ENCODE results near the gene CLDN9.

Gene CLDN9

DNA sequence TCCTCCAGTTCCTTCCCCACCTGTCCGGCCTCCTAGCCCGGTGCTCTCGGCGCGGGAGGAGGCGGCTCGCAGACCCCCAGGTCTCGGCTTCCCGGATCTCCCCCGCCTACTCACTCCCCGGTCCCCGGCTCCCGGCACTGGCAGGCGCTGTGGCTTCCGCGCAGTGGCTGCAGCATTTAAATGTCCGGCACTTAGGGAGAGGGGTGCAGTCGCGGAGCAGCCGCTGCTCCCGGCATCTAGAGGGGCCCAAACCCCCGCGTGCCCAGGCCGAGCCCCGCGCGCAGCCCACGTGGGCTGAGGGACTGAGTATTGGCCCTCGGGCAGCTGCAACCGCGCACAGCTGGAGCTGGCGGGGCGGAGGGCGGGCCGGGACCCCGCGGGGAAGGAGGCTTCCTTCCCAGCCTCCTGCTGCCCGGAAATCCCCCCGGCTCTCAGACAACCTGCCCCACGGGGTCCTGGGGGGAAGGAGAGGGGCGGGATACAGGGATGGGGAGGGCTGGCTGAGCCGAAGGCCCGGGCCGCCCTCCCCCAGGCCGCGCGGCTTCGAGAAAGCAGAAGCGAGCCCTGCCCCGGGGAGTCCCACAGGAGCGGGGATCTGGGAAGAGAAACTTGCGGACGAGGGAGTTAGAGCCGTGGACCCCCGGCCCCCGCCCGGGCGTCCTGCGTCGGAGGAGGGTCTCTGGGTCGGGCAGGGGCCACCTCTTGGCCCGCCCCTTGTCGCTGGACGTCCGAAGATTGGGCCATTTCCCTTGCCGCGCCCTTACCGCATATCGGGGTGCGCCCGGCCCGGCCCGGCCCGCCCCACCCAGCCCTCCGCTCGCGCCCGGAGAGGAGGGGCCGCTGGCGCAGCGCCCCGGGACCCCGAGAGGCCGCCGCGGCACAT is 33.3 kb downstream of the CLDN9 start, which contains the start of gene MMP25:
MMP25 (plus strand) TSS at position 804 of the 883 bp plus-strand sequence. CDS start 357 bp downstream, outside the sequence.
- H3K9me3 ChIP-seq (ENCODE audit: control insufficient read depth, insufficient read depth, low read depth, low read length), result no peaks in the 10 kb centered on the region
- no peaks in the 10 kb centered on the region for H3K4me1 ChIP-seq (ENCODE audit: control insufficient read depth, insufficient read depth, low read length)
- peak within 1 kb of the TSS; percentile 48 for H3K4me3 ChIP-seq (ENCODE audit: low read depth, low read length)
- no peaks in the 10 kb centered on the region for H3K36me3 ChIP-seq (ENCODE audit: control insufficient read depth in 2 of 2, insufficient read depth in 1 of 2, low read length in 2 of 2)
- POLR2A ChIA-PET, result interaction anchor here (0.7 to 1.4 kb wide), 3 partner anchors 15 to 102 kb away, joined by 4 to 11 read pairs (median 6); no protein-coding TSS in a partner anchor
- H3K27ac ChIP-seq (ENCODE audit: extremely low read depth, low read depth, low read length), result no peak within 1 kb of the TSS
- CTCF ChIA-PET, result interaction anchor here (0.6 to 2.0 kb wide), 3 partner anchors 9 to 18 kb away, joined by 3 to 9 read pairs (median 3); partner anchors contain the start of gene BICDL2
- TF ChIP-seq SP2 (tag by site-specific recombination; IDR thresholded peaks at IDR 0.05), result peak; percentile 65
- peak; percentile 49; the same call in 1 of the 2 replicates for TF ChIP-seq ZNF10 (tag by site-specific recombination; IDR thresholded peaks at IDR 0.05)
- TF ChIP-seq, protein P1, sequence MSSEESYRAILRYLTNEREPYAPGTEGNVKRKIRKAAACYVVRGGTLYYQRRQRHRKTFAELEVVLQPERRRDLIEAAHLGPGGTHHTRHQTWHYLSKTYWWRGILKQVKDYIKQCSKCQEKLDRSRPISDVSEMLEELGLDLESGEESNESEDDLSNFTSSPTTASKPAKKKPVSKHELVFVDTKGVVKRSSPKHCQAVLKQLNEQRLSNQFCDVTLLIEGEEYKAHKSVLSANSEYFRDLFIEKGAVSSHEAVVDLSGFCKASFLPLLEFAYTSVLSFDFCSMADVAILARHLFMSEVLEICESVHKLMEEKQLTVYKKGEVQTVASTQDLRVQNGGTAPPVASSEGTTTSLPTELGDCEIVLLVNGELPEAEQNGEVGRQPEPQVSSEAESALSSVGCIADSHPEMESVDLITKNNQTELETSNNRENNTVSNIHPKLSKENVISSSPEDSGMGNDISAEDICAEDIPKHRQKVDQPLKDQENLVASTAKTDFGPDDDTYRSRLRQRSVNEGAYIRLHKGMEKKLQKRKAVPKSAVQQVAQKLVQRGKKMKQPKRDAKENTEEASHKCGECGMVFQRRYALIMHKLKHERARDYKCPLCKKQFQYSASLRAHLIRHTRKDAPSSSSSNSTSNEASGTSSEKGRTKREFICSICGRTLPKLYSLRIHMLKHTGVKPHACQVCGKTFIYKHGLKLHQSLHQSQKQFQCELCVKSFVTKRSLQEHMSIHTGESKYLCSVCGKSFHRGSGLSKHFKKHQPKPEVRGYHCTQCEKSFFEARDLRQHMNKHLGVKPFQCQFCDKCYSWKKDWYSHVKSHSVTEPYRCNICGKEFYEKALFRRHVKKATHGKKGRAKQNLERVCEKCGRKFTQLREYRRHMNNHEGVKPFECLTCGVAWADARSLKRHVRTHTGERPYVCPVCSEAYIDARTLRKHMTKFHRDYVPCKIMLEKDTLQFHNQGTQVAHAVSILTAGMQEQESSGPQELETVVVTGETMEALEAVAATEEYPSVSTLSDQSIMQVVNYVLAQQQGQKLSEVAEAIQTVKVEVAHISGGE (tag by site-specific recombination; conservative IDR thresholded peaks at IDR 0.05; ENCODE audit: low read depth), result 0 out of 2 replicates have a peak, but pooled peaks have one; percentile 37
- peak; percentile 81 for TF ChIP-seq SP7 (tag by site-specific recombination; IDR thresholded peaks at IDR 0.05)
- TF ChIP-seq KLF1 (tag by site-specific recombination; IDR thresholded peaks at IDR 0.05), result peak; percentile 56; the same call in 1 of the 2 replicates
- TF ChIP-seq ZNF768 (tag by site-specific recombination; IDR thresholded peaks at IDR 0.05), result no peak
- TF ChIP-seq ZNF37A (tag by site-specific recombination; IDR thresholded peaks at IDR 0.05), result no peak
- no peak for TF ChIP-seq FEZF1 (tag by site-specific recombination; IDR thresholded peaks at IDR 0.05)
- TF ChIP-seq, protein P2, sequence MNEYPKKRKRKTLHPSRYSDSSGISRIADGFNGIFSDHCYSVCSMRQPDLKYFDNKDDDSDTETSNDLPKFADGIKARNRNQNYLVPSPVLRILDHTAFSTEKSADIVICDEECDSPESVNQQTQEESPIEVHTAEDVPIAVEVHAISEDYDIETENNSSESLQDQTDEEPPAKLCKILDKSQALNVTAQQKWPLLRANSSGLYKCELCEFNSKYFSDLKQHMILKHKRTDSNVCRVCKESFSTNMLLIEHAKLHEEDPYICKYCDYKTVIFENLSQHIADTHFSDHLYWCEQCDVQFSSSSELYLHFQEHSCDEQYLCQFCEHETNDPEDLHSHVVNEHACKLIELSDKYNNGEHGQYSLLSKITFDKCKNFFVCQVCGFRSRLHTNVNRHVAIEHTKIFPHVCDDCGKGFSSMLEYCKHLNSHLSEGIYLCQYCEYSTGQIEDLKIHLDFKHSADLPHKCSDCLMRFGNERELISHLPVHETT (tag by site-specific recombination; IDR thresholded peaks at IDR 0.05), result no peak
- peak; percentile 79 for TF ChIP-seq ZNF335 (tag by site-specific recombination; conservative IDR thresholded peaks at IDR 0.05)
- TF ChIP-seq KLF16 (tag by site-specific recombination; IDR thresholded peaks at IDR 0.05), result peak; percentile 69
- TF ChIP-seq EGR2 (tag by site-specific recombination; IDR thresholded peaks at IDR 0.05; ENCODE audit: low read depth), result peak; percentile 68
- TF ChIP-seq, protein P3, sequence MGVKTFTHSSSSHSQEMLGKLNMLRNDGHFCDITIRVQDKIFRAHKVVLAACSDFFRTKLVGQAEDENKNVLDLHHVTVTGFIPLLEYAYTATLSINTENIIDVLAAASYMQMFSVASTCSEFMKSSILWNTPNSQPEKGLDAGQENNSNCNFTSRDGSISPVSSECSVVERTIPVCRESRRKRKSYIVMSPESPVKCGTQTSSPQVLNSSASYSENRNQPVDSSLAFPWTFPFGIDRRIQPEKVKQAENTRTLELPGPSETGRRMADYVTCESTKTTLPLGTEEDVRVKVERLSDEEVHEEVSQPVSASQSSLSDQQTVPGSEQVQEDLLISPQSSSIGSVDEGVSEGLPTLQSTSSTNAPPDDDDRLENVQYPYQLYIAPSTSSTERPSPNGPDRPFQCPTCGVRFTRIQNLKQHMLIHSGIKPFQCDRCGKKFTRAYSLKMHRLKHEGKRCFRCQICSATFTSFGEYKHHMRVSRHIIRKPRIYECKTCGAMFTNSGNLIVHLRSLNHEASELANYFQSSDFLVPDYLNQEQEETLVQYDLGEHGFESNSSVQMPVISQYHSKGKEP (tag by site-specific recombination; IDR thresholded peaks at IDR 0.05), result peak; percentile 44; the same call in 1 of the 2 replicates
- TF ChIP-seq, protein P4, sequence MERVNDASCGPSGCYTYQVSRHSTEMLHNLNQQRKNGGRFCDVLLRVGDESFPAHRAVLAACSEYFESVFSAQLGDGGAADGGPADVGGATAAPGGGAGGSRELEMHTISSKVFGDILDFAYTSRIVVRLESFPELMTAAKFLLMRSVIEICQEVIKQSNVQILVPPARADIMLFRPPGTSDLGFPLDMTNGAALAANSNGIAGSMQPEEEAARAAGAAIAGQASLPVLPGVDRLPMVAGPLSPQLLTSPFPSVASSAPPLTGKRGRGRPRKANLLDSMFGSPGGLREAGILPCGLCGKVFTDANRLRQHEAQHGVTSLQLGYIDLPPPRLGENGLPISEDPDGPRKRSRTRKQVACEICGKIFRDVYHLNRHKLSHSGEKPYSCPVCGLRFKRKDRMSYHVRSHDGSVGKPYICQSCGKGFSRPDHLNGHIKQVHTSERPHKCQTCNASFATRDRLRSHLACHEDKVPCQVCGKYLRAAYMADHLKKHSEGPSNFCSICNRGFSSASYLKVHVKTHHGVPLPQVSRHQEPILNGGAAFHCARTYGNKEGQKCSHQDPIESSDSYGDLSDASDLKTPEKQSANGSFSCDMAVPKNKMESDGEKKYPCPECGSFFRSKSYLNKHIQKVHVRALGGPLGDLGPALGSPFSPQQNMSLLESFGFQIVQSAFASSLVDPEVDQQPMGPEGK (tag by site-specific recombination; IDR thresholded peaks at IDR 0.05), result peak; percentile 83
- no peak for TF ChIP-seq ZNF433 (tag by site-specific recombination; IDR thresholded peaks at IDR 0.05; ENCODE audit: low read depth)
- peak; percentile 48; the same call in 1 of the 2 replicates for TF ChIP-seq ZNF2 (tag by site-specific recombination; IDR thresholded peaks at IDR 0.05)
- TF ChIP-seq ZNF223 (tag by site-specific recombination; IDR thresholded peaks at IDR 0.05), result no peak
- TF ChIP-seq ZBTB8A (tag by site-specific recombination; IDR thresholded peaks at IDR 0.05), result peak; percentile 56; the same call in 1 of the 2 replicates
- TF ChIP-seq GLIS2 (tag by site-specific recombination; IDR thresholded peaks at IDR 0.05), result peak; percentile 80
- 0 out of 2 replicates have a peak, but pooled peaks have one; percentile 54 for TF ChIP-seq ZNF530 (tag by site-specific recombination; IDR thresholded peaks at IDR 0.05; ENCODE audit: low read depth)
- TF ChIP-seq ZEB2 (tag by site-specific recombination; IDR thresholded peaks at IDR 0.05), result 0 out of 2 replicates have a peak, but pooled peaks have one; percentile 17
- TF ChIP-seq IKZF3 (tag by site-specific recombination; IDR thresholded peaks at IDR 0.05), result peak; percentile 32; the same call in 1 of the 2 replicates
- peak; percentile 36; the same call in 1 of the 2 replicates for TF ChIP-seq KLF8 (tag by site-specific recombination; IDR thresholded peaks at IDR 0.05)
- TF ChIP-seq ZNF561 (tag by site-specific recombination; IDR thresholded peaks at IDR 0.05; ENCODE audit: borderline replicate concordance), result 0 out of 2 replicates have a peak, but pooled peaks have one; percentile 70
- TF ChIP-seq ZBTB20 (tag by site-specific recombination; IDR thresholded peaks at IDR 0.05), result peak; percentile 58; the same call in 1 of the 2 replicates
- no peak for TF ChIP-seq HOXA7 (CRISPR knock-in tag; IDR thresholded peaks at IDR 0.05; ENCODE audit: borderline replicate concordance)
- TF ChIP-seq SP3 (tag by site-specific recombination; IDR thresholded peaks at IDR 0.05), result peak; percentile 46; the same call in 1 of the 2 replicates
- TF ChIP-seq, protein P5, sequence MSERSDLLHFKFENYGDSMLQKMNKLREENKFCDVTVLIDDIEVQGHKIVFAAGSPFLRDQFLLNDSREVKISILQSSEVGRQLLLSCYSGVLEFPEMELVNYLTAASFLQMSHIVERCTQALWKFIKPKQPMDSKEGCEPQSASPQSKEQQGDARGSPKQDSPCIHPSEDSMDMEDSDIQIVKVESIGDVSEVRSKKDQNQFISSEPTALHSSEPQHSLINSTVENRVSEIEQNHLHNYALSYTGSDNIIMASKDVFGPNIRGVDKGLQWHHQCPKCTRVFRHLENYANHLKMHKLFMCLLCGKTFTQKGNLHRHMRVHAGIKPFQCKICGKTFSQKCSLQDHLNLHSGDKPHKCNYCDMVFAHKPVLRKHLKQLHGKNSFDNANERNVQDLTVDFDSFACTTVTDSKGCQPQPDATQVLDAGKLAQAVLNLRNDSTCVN (tag by site-specific recombination; optimal IDR thresholded peaks at IDR 0.05), result peak; percentile 66

All from HEK293 (cell line).